Fibroblast of skin of abdomen (primary cell): Measurements from ENCODE around the gene PFN3.
"Not testable (repeated sequence)": the region's sequence is repeated elsewhere in the genome, so short reads cannot be mapped to it uniquely, and the experiment has no call there.

Experiments
- DNase-seq: peaks from one replicate; pipeline ENCODE4 v3.0.0-alpha.2; 2013

PFN3 gene

GRCh38 chr5:177393206-177393765, 7.2 kb downstream of the PFN3 start:
- DNase-seq = no peak

GRCh38 chr5:177392765-177393164, 7.7 kb downstream of the PFN3 start:
- DNase-seq = no peak

GRCh38 chr5:177390363-177391300, 9.8 kb downstream of the PFN3 start:
- DNase-seq = peak; percentile 83

GRCh38 chr5:177389241-177390169, 11.0 kb downstream of the PFN3 start:
- DNase-seq = peak; percentile 75

GRCh38 chr5:177388521-177389052, 11.9 kb downstream of the PFN3 start:
- no peak for DNase-seq

- DNase-seq = no peak
Observed at GRCh38 chr5:177387405-177387804, 13.1 kb downstream of the PFN3 start.

- no peak for DNase-seq
Observed at GRCh38 chr5:177386542-177386941, 13.9 kb downstream of the PFN3 start.

GRCh38 chr5:177385720-177386119, 14.7 kb downstream of the PFN3 start:
- no peak for DNase-seq

- DNase-seq = no peak
Observed at GRCh38 chr5:177384134-177384533, 16.3 kb downstream of the PFN3 start, which contains the start of gene SLC34A1. Gene SLC34A1 (plus strand): TSS chr5:177384434. CDS start chr5:177385742, 1,308 bp downstream.

GRCh38 chr5:177383181-177383580, 17.3 kb downstream of the PFN3 start:
- no peak for DNase-seq

- DNase-seq = no peak
Observed at GRCh38 chr5:177382423-177383029, 17.9 kb downstream of the PFN3 start.

GRCh38 chr5:177380805-177381126, 19.7 kb downstream of the PFN3 start:
- DNase-seq = no peak

GRCh38 chr5:177378884-177379883, 21.3 kb downstream of the PFN3 start:
- DNase-seq = peak; percentile 84

GRCh38 chr5:177377851-177378776, 22.3 kb downstream of the PFN3 start:
- DNase-seq = no peak

GRCh38 chr5:177376107-177376506, 24.4 kb downstream of the PFN3 start:
- no peak for DNase-seq

GRCh38 chr5:177375516-177375915, 24.9 kb downstream of the PFN3 start:
- not testable (repeated sequence) for DNase-seq

- DNase-seq = no peak
Observed at GRCh38 chr5:177374211-177374610, 26.2 kb downstream of the PFN3 start.

GRCh38 chr5:177373806-177374205, 26.7 kb downstream of the PFN3 start:
- DNase-seq = no peak

- DNase-seq = no peak
Observed at GRCh38 chr5:177372910-177373309, 27.6 kb downstream of the PFN3 start.
